Measurements from ENCODE around the gene ABHD12B. TPM values are rescaled to one million over a fixed set of nuclear protein-coding genes. Genes with fewer than 3 reads are reported as not detected.

ABHD12B gene
- total RNA-seq, 2 donors from 2014 or later, result not detected

DNA sequence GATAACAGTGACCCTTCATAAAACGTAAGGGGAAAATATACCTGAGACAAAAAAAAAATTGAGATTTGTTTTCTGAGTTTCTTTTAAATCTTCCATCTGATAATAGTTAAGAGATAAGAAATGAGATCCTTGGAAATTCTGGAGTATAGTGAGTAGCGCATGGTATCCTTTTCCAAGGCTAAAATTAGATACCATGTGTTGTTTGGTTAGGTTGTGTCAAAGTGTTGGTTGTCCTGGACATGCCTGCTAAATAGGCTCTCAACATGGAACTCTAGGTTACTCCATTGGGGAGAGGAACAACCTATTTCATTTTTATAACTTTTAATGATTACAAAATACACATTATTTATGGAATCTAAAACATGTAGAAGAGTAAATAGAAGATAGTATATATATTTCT, 57.7 kb downstream of the ABHD12B start:
- Histone ChIP-seq H3K4me1 (replicated peaks) (no peaks in the 10 kb centered on the region), H3K27ac (no peak overlapping the region), H3K9me3 (no peaks in the 10 kb centered on the region), H3K27me3 (replicated peaks; ENCODE audit: insufficient read depth) (no peaks in the 10 kb centered on the region), H3K4me3 (no peak overlapping the region), H3K36me3 (no peaks in the 10 kb centered on the region)
- no peak for DNase-seq (ENCODE audit: low spot score)
- TF ChIP-seq, protein P1, sequence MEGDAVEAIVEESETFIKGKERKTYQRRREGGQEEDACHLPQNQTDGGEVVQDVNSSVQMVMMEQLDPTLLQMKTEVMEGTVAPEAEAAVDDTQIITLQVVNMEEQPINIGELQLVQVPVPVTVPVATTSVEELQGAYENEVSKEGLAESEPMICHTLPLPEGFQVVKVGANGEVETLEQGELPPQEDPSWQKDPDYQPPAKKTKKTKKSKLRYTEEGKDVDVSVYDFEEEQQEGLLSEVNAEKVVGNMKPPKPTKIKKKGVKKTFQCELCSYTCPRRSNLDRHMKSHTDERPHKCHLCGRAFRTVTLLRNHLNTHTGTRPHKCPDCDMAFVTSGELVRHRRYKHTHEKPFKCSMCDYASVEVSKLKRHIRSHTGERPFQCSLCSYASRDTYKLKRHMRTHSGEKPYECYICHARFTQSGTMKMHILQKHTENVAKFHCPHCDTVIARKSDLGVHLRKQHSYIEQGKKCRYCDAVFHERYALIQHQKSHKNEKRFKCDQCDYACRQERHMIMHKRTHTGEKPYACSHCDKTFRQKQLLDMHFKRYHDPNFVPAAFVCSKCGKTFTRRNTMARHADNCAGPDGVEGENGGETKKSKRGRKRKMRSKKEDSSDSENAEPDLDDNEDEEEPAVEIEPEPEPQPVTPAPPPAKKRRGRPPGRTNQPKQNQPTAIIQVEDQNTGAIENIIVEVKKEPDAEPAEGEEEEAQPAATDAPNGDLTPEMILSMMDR (IDR thresholded peaks at IDR 0.05), result no peak
- TF ChIP-seq POLR2A (IDR thresholded peaks at IDR 0.05), result no peak
- no peak for TF ChIP-seq POLR2AphosphoS5 (IDR thresholded peaks at IDR 0.05)
- WGBS, result 96% methylated on average over 2 of the region's 2 CpGs
- intact Hi-C loops (cut with DNase I), result no loop called here

DNA sequence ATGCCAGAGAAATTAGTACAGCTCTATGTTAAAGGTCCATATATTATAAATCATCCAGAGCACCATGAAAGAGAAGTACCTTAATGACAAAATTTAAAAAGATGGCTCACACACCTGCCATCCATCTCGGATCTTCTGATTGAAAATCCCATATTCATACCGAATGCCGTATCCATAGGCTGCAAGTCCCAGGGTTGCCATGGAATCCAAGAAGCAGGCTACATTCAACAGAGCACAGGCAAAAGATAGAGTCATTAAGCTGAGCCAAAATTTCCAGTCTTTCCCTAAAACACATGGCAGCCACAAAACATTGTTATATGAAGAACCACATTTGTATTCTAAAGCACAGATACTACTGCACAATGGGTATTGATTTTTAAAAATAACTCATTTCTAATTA, 59.7 kb downstream of the ABHD12B start:
- no peaks in the 10 kb centered on the region for H3K36me3 ChIP-seq
- TF ChIP-seq POLR2AphosphoS5 (IDR thresholded peaks at IDR 0.05) (no peak), POLR2A (IDR thresholded peaks at IDR 0.05) (no peak)
- TF ChIP-seq, protein P1 (IDR thresholded peaks at IDR 0.05), result no peak
- H3K4me1 ChIP-seq (replicated peaks), result no peaks in the 10 kb centered on the region
- DNase-seq (ENCODE audit: low spot score), result no peak
- intact Hi-C loops (cut with DNase I), result no loop called here
- no peaks in the 10 kb centered on the region for H3K27me3 ChIP-seq (replicated peaks; ENCODE audit: insufficient read depth)
- H3K9me3 ChIP-seq, result no peaks in the 10 kb centered on the region
- H3K4me3 ChIP-seq, result no peak overlapping the region
- no peak overlapping the region for H3K27ac ChIP-seq
- WGBS, result 97% methylated on average over 3 of the region's 3 CpGs

DNA sequence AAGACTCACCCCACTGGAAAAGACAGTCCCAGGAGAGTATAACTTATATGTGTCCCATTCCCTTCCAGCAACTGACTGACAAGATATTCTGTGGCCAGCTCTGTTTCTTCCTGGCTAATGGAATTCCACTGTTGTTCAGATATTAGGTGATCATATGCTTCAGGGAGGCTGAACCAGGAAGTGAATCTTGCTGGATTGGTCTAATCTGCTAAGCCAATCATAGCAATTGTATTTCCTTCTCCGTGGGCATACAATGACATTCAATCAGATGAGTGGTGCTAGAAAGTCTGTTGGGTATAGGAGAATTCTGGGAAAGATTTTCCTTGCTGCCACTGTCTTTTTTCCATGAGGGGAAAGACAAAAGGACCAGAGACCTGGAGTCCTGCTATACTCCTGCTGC, 60.3 kb downstream of the ABHD12B start:
- TF ChIP-seq POLR2A (IDR thresholded peaks at IDR 0.05) (no peak), POLR2AphosphoS5 (IDR thresholded peaks at IDR 0.05) (no peak)
- TF ChIP-seq, protein P1 (IDR thresholded peaks at IDR 0.05), result no peak
- Histone ChIP-seq H3K9me3 (no peaks in the 10 kb centered on the region), H3K27me3 (replicated peaks; ENCODE audit: insufficient read depth) (no peaks in the 10 kb centered on the region), H3K4me1 (replicated peaks) (no peaks in the 10 kb centered on the region), H3K36me3 (no peaks in the 10 kb centered on the region), H3K27ac (no peak overlapping the region), H3K4me3 (no peak overlapping the region)
- intact Hi-C loops (cut with DNase I), result no loop called here
- 67% methylated on average over 1 of the region's 1 CpG for WGBS
- no peak for DNase-seq (ENCODE audit: low spot score)

DNA sequence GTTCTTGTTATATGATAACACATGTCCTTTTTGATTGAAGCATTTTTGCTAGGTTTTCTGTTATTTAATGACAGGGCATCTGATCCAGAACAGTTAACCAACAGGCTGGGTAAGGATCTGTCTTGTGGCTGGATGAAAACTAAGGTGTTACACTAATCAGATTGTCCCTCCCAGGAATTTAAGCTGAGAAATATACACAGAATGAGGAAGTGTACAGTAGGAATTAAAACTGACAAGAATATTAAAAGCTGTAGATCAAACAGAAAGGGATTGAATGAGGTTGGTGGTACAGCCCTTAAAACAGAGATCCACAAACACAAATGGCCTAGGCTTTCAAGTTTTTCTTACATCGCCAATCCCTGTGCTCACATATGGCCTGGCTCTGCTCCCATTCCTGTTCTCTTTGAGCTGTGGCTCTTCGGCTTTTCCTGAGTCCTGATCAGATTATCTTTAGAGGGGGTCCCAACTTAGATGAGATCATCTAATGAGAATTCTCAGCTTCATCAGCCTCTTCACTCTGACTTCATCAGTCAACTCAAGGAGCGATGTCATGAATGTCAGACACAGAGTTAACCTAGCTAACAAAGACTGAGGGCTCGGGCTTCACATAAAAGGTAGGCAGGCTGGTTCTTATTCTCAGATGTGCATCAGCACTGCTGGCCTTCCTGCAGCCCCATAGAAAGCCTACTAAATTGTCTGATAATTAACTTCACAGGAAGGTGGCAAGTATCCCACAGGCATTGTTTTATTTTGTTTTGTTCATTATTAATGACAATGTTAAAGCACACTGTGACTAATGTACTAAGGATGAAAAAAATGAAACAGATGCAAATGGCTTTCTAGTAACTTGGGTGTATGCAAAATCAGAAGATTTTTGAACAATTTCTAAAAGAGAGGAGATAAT, 61.0 kb downstream of the ABHD12B start:
- DNase-seq (ENCODE audit: low spot score), result no peak
- Histone ChIP-seq H3K27me3 (replicated peaks; ENCODE audit: insufficient read depth) (no peaks in the 10 kb centered on the region), H3K36me3 (no peaks in the 10 kb centered on the region), H3K9me3 (no peaks in the 10 kb centered on the region), H3K4me3 (no peak overlapping the region), H3K27ac (no peak overlapping the region), H3K4me1 (replicated peaks) (no peaks in the 10 kb centered on the region)
- TF ChIP-seq POLR2A (IDR thresholded peaks at IDR 0.05) (no peak), POLR2AphosphoS5 (IDR thresholded peaks at IDR 0.05) (no peak)
- TF ChIP-seq, protein P1 (IDR thresholded peaks at IDR 0.05), result no peak
- 81% methylated on average over 4 of the region's 4 CpGs for WGBS
- intact Hi-C loops (cut with DNase I), result no loop called here

Data from prostate gland (tissue), 2 donors.